Measurements from ENCODE around the gene ADK. TPM values are rescaled to one million over a fixed set of nuclear protein-coding genes. Genes with fewer than 3 reads are reported as not detected.

Gene ADK
- total RNA-seq, 1 donor from 2014 or later: 53.0 TPM

GRCh38 chr10:74167443-74167842 is 16.4 kb downstream of the ADK start:
- intact Hi-C loops (cut with DNase I): no loop called here
- ATAC-seq: no peak
- TF ChIP-seq CTCF (IDR thresholded peaks at IDR 0.05): no peak
- Histone ChIP-seq H3K36me3 (no peaks in the 10 kb centered on the region), H3K4me1 (peaks cover 6% of the 10 kb centered on the region), H3K4me3 (no peak overlapping the region), H3K9me3 (no peaks in the 10 kb centered on the region), H3K27me3 (no peaks in the 10 kb centered on the region), H3K27ac (no peak overlapping the region)
- DNase-seq: no peak

- no peak for TF ChIP-seq CTCF (IDR thresholded peaks at IDR 0.05)
- intact Hi-C loops (cut with DNase I): no loop called here
- ATAC-seq (no peak), DNase-seq (no peak)
- Histone ChIP-seq H3K27ac (no peak overlapping the region), H3K4me3 (no peak overlapping the region), H3K9me3 (no peaks in the 10 kb centered on the region), H3K36me3 (no peaks in the 10 kb centered on the region), H3K27me3 (no peaks in the 10 kb centered on the region), H3K4me1 (peaks cover 13% of the 10 kb centered on the region)
These were observed 20.6 kb downstream of the ADK start for GRCh38 chr10:74171625-74172024.

- Histone ChIP-seq H3K4me3 (no peak overlapping the region), H3K36me3 (no peaks in the 10 kb centered on the region), H3K27ac (no peak overlapping the region), H3K4me1 (peaks cover 23% of the 10 kb centered on the region), H3K9me3 (no peaks in the 10 kb centered on the region), H3K27me3 (no peaks in the 10 kb centered on the region)
- DNase-seq (no peak), ATAC-seq (no peak)
- no peak for TF ChIP-seq CTCF (IDR thresholded peaks at IDR 0.05)
- intact Hi-C loops (cut with DNase I): no loop called here
These were observed 23.5 kb downstream of the ADK start for GRCh38 chr10:74174521-74174920.

GRCh38 chr10:74175510-74176379 is 24.7 kb downstream of the ADK start:
- peak overlapping the region; percentile 89 for H3K27ac ChIP-seq
- peak overlapping the region; percentile 79 for H3K4me3 ChIP-seq
- ATAC-seq: no peak
- intact Hi-C loops (cut with DNase I): no loop called here
- H3K36me3 ChIP-seq: no peaks in the 10 kb centered on the region
- no peak for TF ChIP-seq CTCF (IDR thresholded peaks at IDR 0.05)
- no peak for DNase-seq
- no peaks in the 10 kb centered on the region for H3K9me3 ChIP-seq
- peaks cover 23% of the 10 kb centered on the region for H3K4me1 ChIP-seq
- H3K27me3 ChIP-seq: no peaks in the 10 kb centered on the region

- intact Hi-C loops (cut with DNase I): no loop called here
- H3K27me3 ChIP-seq: no peaks in the 10 kb centered on the region
- DNase-seq (peak; percentile 99), ATAC-seq (peak; percentile 98)
- H3K27ac ChIP-seq: peak overlapping the region; percentile 89
- H3K36me3 ChIP-seq: no peaks in the 10 kb centered on the region
- no peaks in the 10 kb centered on the region for H3K9me3 ChIP-seq
- TF ChIP-seq CTCF (IDR thresholded peaks at IDR 0.05): no peak
- peak overlapping the region; percentile 79 for H3K4me3 ChIP-seq
- peaks cover 19% of the 10 kb centered on the region for H3K4me1 ChIP-seq
These were observed 25.5 kb downstream of the ADK start for GRCh38 chr10:74176380-74177139.

Data from upper lobe of right lung (tissue), 1 donor.